Loucy (cell line): ENCODE results near the gene TEX2.

Experiments
- H2AFZ ChIP-seq: fragments of 200-600 bp; sonication (generic); 2 replicates; pipeline ENCODE4 v1.6.0; 2016; ENCODE audit warnings: antibody characterized with exemption, mild to moderate bottlenecking, low read length, moderate library complexity
- H3F3A ChIP-seq: fragments of 200-600 bp; 2 replicates; pipeline ENCODE4 v1.6.0; 2016; ENCODE audit warnings: antibody characterized with exemption, low read depth, mild to moderate bottlenecking
- H3K27me3 ChIP-seq: fragments of 200-600 bp; sonication (generic); 2 replicates; pipeline ENCODE4 v1.6.1; 2014; ENCODE audit warnings: low read length, mild to moderate bottlenecking; ENCODE audit not compliant: insufficient read depth, poor library complexity, severe bottlenecking
- H3K36me3 ChIP-seq: fragments of 200-600 bp; sonication (generic); 2 replicates; pipeline ENCODE4 v1.6.1; 2016; ENCODE audit warnings: low read length; ENCODE audit not compliant: insufficient read depth
- H3K4me1 ChIP-seq: fragments of 200-600 bp; sonication (generic); 2 replicates; pipeline ENCODE4 v1.5.1; 2014; ENCODE audit warnings: low read length, mild to moderate bottlenecking; ENCODE audit not compliant: insufficient read depth, poor library complexity, severe bottlenecking
- H3K4me2 ChIP-seq: fragments of 200-600 bp; sonication (generic); 2 replicates; pipeline ENCODE4 v1.6.0; 2014; ENCODE audit warnings: antibody characterized with exemption, low read length, low read depth, mild to moderate bottlenecking; ENCODE audit not compliant: poor library complexity, severe bottlenecking
- H3K4me3 ChIP-seq: fragments of 200-600 bp; sonication (generic); 2 replicates; pipeline ENCODE4 v1.5.1; 2014; ENCODE audit warnings: low read length, mild to moderate bottlenecking, mixed read lengths; ENCODE audit not compliant: poor library complexity, severe bottlenecking
- H3K79me2 ChIP-seq: fragments of 200-600 bp; sonication (generic); 2 replicates; pipeline ENCODE4 v1.6.1; 2014; ENCODE audit warnings: low read length; ENCODE audit not compliant: insufficient read depth
- H3K9ac ChIP-seq: fragments of 200-600 bp; sonication (generic); 2 replicates; pipeline ENCODE4 v1.6.0; 2014; ENCODE audit warnings: mild to moderate bottlenecking, low read depth, low read length, moderate library complexity; ENCODE audit not compliant: poor library complexity, severe bottlenecking
- H3K9me2 ChIP-seq: fragments of 200-600 bp; sonication (generic); replicated peaks from 2 replicates; pipeline ENCODE4 v1.6.1; 2016; ENCODE audit warnings: low read depth, low read length, mixed read lengths
- H3K9me3 ChIP-seq: fragments of 200-600 bp; sonication (generic); 2 replicates; pipeline ENCODE4 v1.6.1; 2014; ENCODE audit warnings: mild to moderate bottlenecking, antibody characterized with exemption, low read length, low read depth; ENCODE audit not compliant: insufficient read depth
- H4K20me1 ChIP-seq: fragments of 200-600 bp; sonication (generic); 2 replicates; pipeline ENCODE4 v1.6.0; 2014; ENCODE audit warnings: antibody characterized with exemption, low read length, mild to moderate bottlenecking; ENCODE audit not compliant: insufficient read depth, poor library complexity, severe bottlenecking
- CTCF ChIP-seq: fragments of 200-600 bp; sonication (generic); conservative IDR thresholded peaks from 2 replicates; pipeline ENCODE4 v1.5.1; 2014; ENCODE audit warnings: mild to moderate bottlenecking, antibody characterized with exemption, low read length

The TEX2 gene

GRCh38 chr17:64099543-64099942 lies 163.5 kb downstream of the TEX2 start:
- Histone ChIP-seq H3K4me2 (no peak overlapping the region), H3K27me3 (no peaks in the 10 kb centered on the region), H3K9ac (no peak overlapping the region), H3K9me3 (no peaks in the 10 kb centered on the region), H2AFZ (no peak overlapping the region), H3K36me3 (no peaks in the 10 kb centered on the region), H3K4me1 (peaks cover 56% of the 10 kb centered on the region), H3K4me3 (no peak overlapping the region), H3F3A (peaks cover 10% of the 10 kb centered on the region; the same call in 1 of the 2 replicates), H3K9me2 (no peaks in the 10 kb centered on the region), H3K79me2 (0 out of 2 replicates have a peak, but pooled peaks cover 3% of the 10 kb centered on the region), H4K20me1 (no peaks in the 10 kb centered on the region)
- no peak for TF ChIP-seq CTCF
